ENCODE measurements around the gene SF3B2. TPM values are rescaled to one million over a fixed set of nuclear protein-coding genes. Genes with fewer than 3 reads are reported as not detected.

SF3B2 gene
- total RNA-seq, 4 donors from 2014 or later = 148 to 216 (median 156) TPM

DNA sequence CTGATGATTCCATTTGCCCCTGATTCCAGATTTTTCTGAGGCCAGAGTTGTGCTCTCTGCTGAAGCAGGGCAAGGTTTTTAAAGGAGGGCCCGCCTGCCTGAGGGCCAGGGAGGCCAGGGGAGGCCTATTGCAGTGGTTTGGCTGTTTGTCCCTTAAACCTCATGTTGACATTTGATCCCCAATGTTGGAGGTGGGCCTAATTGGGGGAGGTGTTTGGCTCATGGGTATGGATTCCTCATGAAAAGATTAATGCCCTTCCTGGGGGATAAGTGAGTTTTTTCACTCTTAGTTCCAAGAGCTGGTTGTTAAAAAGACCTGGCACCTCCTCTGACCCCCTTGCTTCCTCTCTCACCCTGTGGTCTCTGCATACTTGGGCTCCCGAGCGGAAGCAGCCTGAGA is 12.4 kb upstream of the SF3B2 start:
- no peak overlapping the region for H3K4me3 ChIP-seq
- no peaks in the 10 kb centered on the region for H3K36me3 ChIP-seq
- DNase-seq (ENCODE audit: low spot score in 2 of 2) = no peak
- no peak overlapping the region for H3K27ac ChIP-seq
- WGBS, 2 donors = 55 to 75% methylated on average over 3 of the region's 3 CpGs
- H3K27me3 ChIP-seq = no peaks in the 10 kb centered on the region
- no peak for TF ChIP-seq EP300 (IDR thresholded peaks at IDR 0.05)
- no peak for TF ChIP-seq POLR2A (IDR thresholded peaks at IDR 0.05)
- TF ChIP-seq, protein P1, sequence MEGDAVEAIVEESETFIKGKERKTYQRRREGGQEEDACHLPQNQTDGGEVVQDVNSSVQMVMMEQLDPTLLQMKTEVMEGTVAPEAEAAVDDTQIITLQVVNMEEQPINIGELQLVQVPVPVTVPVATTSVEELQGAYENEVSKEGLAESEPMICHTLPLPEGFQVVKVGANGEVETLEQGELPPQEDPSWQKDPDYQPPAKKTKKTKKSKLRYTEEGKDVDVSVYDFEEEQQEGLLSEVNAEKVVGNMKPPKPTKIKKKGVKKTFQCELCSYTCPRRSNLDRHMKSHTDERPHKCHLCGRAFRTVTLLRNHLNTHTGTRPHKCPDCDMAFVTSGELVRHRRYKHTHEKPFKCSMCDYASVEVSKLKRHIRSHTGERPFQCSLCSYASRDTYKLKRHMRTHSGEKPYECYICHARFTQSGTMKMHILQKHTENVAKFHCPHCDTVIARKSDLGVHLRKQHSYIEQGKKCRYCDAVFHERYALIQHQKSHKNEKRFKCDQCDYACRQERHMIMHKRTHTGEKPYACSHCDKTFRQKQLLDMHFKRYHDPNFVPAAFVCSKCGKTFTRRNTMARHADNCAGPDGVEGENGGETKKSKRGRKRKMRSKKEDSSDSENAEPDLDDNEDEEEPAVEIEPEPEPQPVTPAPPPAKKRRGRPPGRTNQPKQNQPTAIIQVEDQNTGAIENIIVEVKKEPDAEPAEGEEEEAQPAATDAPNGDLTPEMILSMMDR (IDR thresholded peaks at IDR 0.05) = no peak
- peaks cover 0 to under 1% (median 0%) of the 10 kb centered on the region in 4 donors for H3K4me1 ChIP-seq
- H3K9me3 ChIP-seq = no peaks in the 10 kb centered on the region

DNA sequence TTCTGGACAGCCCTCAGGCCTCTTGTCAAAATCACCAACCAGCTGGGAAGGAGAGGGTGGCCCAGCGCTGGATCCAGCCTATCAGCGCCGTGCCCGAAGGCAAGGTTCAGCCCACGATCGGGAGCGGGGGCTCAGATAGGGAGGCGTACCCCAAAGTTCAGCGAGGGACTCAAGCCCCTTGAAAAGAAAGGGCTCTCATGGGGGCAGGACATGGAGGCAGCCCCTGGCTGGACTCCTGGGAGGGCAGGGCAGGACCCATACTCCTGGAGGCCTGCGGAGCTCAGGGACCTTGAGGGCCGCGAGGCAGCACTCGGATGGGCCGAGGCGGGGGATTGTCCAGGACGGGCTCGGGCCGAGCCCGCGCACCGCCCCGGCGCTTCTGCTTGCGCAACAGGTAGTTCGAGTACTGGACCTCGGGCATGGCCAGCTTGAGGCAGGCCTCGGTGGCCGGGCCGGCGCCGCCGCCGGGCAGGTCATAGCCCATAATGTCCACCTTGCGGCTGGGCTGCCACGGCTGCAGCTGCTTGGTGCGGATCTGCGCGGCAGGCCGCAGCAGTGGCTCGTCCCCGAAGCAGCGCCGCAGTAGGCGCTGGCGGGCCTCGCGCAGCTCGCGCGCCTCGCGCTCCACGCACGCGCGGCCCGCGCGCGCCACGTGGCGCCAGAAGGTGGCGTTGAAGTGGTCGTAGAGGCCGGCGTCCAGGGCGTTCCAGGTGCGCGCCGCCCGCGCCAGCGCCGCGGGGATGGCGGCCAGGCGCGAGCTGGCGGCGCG is 9.8 kb upstream of the SF3B2 start:
- 95% methylated on average over 54 to 66 of the region's 81 CpGs for WGBS, 2 donors
- no peak for DNase-seq (ENCODE audit: low spot score in 2 of 2)
- Histone ChIP-seq H3K27ac (no peak overlapping the region), H3K4me1 (peaks cover 0 to 8% (median 3%) of the 10 kb centered on the region in 4 donors), H3K4me3 (no peak overlapping the region), H3K27me3 (peaks cover 0 to 4% of the 10 kb centered on the region in 2 donors), H3K9me3 (no peaks in the 10 kb centered on the region), H3K36me3 (no peaks in the 10 kb centered on the region)
- TF ChIP-seq, protein P1 (IDR thresholded peaks at IDR 0.05) = no peak
- TF ChIP-seq EP300 (IDR thresholded peaks at IDR 0.05) (no peak), POLR2A (IDR thresholded peaks at IDR 0.05) (no peak)

DNA sequence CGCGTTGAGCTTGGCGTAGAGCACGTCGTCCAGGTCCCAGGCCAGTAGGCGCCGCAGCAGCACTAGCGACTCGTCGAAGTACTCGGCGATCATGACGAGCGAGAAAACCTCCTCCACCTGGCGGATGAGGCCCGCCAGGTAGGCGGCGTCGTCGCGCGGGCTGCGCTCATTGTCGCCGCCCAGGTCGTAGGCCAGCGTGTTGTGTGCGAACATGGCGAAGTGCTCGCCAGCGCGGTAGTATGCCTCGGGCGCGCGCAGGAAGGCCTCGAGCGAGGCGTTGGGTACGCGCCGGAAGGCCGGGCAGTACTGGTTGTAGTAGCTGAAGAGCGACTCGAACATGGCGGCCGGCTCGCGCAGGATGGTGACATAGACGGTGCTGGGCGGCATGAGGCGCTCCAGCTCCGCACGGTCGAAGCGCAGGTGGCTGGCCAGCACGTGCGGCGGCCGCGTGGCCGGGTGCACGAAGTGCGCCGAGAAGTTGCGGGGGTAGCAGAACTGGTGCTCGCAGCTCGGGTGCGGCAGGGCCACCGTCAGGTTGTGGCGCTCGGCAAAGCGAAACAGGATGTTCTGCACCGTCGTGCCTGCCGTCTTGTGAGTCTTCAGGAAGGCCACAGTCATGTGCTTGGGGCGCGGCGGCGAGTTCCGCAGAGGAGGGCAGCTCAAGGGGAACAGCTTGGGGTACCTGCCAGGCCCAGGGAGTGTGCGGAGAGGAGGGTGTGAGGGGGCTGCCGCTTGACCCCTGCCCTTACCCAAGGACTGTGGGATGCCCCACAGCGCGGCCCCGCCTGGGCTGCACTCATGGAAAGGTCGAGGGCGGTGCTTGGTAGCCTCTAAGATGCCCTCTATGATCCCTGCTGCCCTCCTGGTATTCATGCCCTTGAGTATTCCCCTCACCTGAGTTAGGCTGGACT is 8.9 kb upstream of the SF3B2 start:
- Histone ChIP-seq H3K9me3 (no peaks in the 10 kb centered on the region), H3K4me1 (peaks cover 0 to 8% (median 3%) of the 10 kb centered on the region in 4 donors), H3K27me3 (peaks cover 0 to 10% of the 10 kb centered on the region in 2 donors), H3K4me3 (no peak overlapping the region), H3K36me3 (no peaks in the 10 kb centered on the region), H3K27ac (no peak overlapping the region)
- TF ChIP-seq EP300 (IDR thresholded peaks at IDR 0.05) = no peak
- no peak for TF ChIP-seq POLR2A (IDR thresholded peaks at IDR 0.05)
- TF ChIP-seq, protein P1 (IDR thresholded peaks at IDR 0.05) = no peak
- DNase-seq (ENCODE audit: low spot score in 2 of 2) = no peak
- 96 to 97% methylated on average over 88 of the region's 88 CpGs for WGBS, 2 donors

DNA sequence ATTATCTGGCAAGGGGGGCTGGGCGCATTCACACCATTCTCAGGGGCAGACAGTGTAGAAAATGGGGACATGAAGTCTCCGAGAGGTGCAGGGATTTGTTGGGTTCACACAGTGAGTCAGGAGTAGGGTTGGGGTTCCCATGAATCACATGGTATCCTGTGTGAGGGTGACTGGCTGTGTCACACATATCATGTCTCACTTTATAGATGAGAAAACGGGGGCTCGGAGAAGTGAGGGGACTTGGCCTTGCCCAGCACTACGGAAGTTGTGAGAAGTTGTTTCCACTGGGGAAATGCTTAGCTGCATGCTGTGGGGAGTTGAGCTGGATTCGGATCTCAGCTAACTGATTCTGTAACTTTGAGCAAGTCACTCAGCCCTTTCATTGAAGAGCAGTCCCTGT is 7.4 kb upstream of the SF3B2 start:
- DNase-seq (ENCODE audit: low spot score in 2 of 2) = no peak
- no peak overlapping the region for H3K27ac ChIP-seq
- no peaks in the 10 kb centered on the region for H3K9me3 ChIP-seq
- H3K36me3 ChIP-seq = no peaks in the 10 kb centered on the region
- no peak overlapping the region for H3K4me3 ChIP-seq
- H3K27me3 ChIP-seq = peaks cover 0 to 23% of the 10 kb centered on the region in 2 donors
- no peak for TF ChIP-seq POLR2A (IDR thresholded peaks at IDR 0.05)
- TF ChIP-seq, protein P1 (IDR thresholded peaks at IDR 0.05) = no peak
- TF ChIP-seq EP300 (IDR thresholded peaks at IDR 0.05) = no peak
- peaks cover 0 to 16% (median 6%) of the 10 kb centered on the region in 4 donors for H3K4me1 ChIP-seq
- 73 to 81% methylated on average over 5 to 6 of the region's 6 CpGs for WGBS, 2 donors

All from tibial nerve (tissue), 4 donors.